WTC11 (cell line): ENCODE measurements around the gene PGAP3.
A peak's percentile ranks its signal among the peaks of the same experiment; 100 is the strongest.

Experiments used
- CTCF ChIP-seq: fragments of 200-600 bp; IDR thresholded peaks from 2 replicates; pipeline ENCODE4 v1.8.0; 2022; ENCODE audit warnings: antibody characterized with exemption
- NR2C2 ChIP-seq: sonication (generic); formaldehyde crosslinking; IDR thresholded peaks from 2 replicates; pipeline ENCODE4 v1.8.0; 2022; ENCODE audit warnings: mild to moderate bottlenecking, missing genetic modification reagents
- TEAD4 ChIP-seq: sonication (generic); formaldehyde crosslinking; IDR thresholded peaks from 2 replicates; pipeline ENCODE4 v1.8.0; 2022; ENCODE audit warnings: mild to moderate bottlenecking, missing genetic modification reagents
- ZNF121 ChIP-seq: sonication (generic); formaldehyde crosslinking; IDR thresholded peaks from 2 replicates; pipeline ENCODE4 v1.8.0; 2023; ENCODE audit warnings: missing genetic modification reagents
- ZNF396 ChIP-seq: fragments of 250-450 bp; sonication (Bioruptor Pico); IDR thresholded peaks from 2 replicates; pipeline ENCODE4 v1.8.0; 2021; ENCODE audit warnings: mild to moderate bottlenecking, moderate library complexity, borderline replicate concordance
- ZNF416 ChIP-seq: fragments of 250-450 bp; sonication (Bioruptor Pico); IDR thresholded peaks from 2 replicates; pipeline ENCODE4 v1.9.0; 2021; ENCODE audit warnings: mild to moderate bottlenecking, inconsistent platforms
- TF ChIP-seq, protein P1 (sequence below): sonication (generic); formaldehyde crosslinking; conservative IDR thresholded peaks from 2 replicates; pipeline ENCODE4 v1.8.1; 2022; ENCODE audit warnings: mild to moderate bottlenecking, missing genetic modification reagents
- TF ChIP-seq, protein P2 (sequence below): sonication (generic); formaldehyde crosslinking; IDR thresholded peaks from 2 replicates; pipeline ENCODE4 v1.8.1; 2023; ENCODE audit warnings: mild to moderate bottlenecking, missing genetic modification reagents

DNA sequence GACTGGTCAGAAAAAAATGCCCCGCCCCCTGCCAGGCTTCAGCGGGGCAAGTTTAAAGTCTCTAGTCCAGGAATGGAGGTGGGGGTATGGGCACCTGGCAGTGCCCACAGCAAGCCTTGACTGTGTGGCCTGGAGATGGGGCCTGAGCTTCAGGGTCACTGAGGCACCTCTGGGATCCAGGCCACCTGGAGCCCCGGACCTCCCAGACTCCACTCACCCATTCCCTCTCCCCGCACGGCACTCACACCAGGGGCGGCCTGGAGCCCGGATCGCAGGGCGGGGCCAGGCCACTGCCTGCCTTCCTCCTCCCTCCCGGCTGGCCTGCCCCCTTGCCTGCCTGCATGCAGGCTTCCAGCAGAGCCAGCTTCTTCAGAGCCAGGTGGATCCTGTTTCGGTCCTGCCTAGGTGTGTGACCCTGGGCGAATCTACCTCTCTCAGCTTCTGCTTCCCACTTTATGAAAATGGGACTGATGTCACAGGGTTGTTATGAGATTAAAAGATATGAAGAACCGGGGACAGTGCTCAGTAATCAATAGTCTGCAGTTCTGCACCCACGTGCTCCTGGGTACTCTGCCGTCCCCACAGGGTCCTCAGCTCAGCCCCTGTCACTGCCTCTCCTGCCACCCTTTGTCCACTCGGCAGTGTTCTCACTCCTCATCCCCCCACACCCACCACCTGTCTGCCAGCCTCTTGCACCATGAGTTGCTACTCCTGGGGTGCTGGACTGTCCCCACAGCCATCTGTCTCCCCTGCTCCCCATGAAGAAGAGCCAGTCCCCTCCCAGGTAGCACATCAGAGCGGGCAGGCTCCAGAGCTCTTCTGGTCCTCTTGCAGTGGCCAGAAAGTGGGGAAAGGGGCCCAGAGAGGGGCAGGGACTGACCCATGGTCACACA is 23.9 kb downstream of the PGAP3 start:
- no peak for TF ChIP-seq CTCF
- TF ChIP-seq, protein P1, sequence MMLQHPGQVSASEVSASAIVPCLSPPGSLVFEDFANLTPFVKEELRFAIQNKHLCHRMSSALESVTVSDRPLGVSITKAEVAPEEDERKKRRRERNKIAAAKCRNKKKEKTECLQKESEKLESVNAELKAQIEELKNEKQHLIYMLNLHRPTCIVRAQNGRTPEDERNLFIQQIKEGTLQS (CRISPR knock-in tag) = no peak
- TF ChIP-seq ZNF396 (CRISPR knock-in tag) = no peak
- no peak for TF ChIP-seq ZNF416 (CRISPR knock-in tag)
- peak; percentile 97 for TF ChIP-seq ZNF121 (CRISPR knock-in tag)
- TF ChIP-seq NR2C2 (CRISPR knock-in tag) = no peak
- TF ChIP-seq, protein P2, sequence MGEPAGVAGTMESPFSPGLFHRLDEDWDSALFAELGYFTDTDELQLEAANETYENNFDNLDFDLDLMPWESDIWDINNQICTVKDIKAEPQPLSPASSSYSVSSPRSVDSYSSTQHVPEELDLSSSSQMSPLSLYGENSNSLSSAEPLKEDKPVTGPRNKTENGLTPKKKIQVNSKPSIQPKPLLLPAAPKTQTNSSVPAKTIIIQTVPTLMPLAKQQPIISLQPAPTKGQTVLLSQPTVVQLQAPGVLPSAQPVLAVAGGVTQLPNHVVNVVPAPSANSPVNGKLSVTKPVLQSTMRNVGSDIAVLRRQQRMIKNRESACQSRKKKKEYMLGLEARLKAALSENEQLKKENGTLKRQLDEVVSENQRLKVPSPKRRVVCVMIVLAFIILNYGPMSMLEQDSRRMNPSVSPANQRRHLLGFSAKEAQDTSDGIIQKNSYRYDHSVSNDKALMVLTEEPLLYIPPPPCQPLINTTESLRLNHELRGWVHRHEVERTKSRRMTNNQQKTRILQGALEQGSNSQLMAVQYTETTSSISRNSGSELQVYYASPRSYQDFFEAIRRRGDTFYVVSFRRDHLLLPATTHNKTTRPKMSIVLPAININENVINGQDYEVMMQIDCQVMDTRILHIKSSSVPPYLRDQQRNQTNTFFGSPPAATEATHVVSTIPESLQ (CRISPR knock-in tag) = no peak
- no peak for TF ChIP-seq TEAD4 (CRISPR knock-in tag)
